ENCODE measurements around the gene CCDC187.

CCDC187 gene

DNA sequence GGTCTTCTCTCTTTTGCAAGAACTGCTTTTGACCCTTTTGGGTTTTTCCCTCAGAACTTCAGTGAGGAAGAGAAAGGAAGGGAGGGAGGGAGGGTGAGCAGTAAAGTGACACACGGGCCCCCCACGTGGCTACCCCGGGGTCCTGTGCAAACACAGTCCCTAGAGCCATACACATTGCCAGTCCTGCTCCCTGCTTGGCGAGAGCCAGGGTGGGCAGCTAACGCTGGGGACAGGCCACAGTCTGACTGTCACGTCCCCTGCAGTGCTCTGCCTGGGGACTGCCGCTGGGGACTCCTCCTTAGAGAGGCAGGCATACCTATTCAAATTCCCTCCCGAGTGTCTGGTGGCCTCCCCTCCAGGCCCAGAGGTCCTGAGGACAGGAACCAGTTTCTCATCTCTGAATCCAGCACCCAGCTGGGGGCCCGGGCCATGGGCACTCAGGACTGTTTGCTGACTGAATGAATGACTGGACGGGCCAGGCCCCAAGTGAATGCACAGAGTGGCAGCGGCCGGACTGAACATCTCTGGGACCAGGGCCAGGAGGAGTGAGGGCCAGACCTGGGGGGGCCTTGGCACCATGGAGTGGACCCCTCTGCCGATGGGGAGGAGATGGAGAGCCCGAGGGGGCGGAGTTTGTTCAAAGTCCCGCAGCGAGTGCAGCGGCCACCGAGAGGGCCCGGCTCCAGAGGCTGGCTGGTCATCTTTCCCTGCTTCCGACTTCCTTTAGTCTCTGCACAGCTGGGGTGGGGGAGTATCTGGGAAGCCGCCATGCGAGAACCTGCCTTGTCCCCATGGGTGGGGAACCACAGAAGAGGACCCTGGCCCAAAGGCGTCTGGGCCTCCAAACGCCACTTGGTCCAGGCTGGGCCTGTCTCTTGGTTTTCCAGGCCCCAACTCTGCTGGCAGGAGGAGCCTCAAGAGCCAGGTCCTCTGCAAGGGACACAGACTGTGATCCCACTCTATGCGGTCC lies 5.8 kb downstream of the CCDC187 start:
- no peak for DNase-seq (ENCODE audit: low read depth in 1 of 2, low spot score in 1 of 2)

DNA sequence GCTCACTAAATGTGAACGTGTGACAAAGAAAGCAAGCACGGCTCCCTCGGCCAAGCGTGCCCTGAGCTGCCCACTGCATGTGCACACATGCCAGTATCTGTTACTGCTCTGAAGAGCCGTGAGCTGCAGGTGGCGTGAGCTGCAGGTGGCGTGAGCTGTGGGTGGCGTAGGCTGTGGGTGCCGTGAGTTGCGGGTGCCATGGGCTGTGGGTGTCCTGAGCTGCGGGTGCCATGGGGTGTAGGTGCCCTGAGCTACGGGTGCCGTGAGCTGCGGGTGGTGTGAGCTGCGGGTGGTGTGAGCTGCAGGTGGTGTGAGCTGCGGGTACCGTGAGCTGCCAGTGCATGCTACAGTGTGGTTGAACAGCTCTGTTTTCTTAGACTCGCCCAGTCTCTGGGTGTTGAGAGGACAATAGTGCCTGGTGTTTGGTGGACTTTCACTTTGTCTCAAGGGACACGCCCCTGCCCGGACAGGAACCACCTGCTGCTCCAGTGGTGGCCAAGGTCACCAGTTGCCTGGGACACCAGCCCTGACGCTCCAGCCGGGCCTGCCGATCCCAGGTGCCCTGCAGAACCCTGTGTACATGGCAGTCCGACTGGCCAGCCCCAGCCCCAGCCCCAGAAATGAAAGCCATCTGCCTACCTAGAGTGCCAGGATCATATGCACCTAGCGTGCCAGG lies 6.7 kb downstream of the CCDC187 start:
- no peak for DNase-seq (ENCODE audit: low read depth in 1 of 2, low spot score in 1 of 2)

DNA sequence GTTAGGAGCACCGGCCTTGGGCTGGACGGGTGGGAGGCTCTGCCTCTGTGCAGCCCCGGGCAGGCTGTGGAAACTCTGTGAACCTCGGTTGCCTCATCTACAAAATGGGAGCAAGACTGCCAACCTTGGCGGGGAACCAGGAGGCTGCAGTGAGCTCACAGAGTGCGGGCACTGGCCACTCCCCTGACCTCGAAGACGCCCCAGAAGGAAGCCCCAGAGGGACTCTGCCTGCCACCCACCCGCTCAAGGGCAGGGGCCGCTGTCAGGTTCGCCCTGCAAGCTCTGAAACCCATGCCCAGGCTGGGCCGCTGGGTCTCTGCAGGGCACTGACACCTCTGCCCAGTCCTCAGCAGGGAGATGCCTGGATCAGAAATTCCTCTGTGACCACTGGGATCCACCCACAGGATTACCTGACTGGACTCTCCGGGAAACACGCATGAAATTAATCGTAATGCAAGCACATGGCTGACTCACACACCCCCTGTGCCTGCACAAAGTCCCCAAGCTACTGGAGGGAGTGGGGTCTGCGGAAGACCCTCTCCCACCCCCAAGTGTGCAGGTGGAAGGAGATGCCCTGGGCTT lies 7.4 kb downstream of the CCDC187 start:
- DNase-seq (ENCODE audit: low read depth in 1 of 2, low spot score in 1 of 2): no peak

DNA sequence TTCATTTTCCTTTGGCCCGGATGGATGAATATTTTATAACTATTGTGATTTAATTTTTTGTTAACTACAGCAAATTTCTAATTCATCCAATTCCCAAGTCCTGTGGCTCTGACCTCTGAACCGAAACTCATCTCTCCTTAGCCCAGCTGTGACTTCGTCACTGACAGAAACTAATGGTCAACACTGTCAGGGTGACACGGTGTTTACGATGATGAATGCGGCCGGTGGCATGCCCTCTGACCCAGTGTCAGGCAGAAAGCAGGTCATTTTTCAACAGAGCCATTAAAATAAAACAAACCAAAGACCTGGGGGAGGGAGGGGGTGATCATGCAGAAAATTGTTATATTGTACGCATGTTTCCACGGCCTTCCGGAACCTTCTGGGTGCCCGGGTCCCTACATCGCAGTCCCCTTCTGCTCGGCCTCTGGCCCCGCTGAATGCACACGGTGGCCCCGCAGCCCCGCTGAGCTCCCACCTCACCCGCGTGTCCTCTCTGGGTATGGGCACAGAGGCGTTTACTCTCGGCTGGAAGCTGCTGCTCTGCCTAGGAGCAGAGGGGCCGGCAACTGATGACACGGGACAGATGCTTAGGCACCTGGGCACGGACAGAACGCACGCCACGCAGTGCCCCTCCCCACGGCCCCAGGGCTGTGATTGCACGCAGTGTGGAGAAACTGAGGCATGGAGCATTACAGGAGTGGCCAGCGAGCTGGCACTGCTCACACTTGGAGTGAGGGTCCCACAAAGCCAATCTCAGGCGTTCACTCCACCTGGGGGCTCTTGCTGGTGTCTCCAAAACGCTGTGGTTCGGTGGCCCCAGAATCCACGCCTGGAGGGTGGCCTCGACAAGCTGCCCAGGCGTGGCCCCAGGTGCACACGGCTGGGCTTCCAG lies 8.1 kb downstream of the CCDC187 start:
- DNase-seq (ENCODE audit: low read depth in 1 of 2, low spot score in 1 of 2): no peak

DNA sequence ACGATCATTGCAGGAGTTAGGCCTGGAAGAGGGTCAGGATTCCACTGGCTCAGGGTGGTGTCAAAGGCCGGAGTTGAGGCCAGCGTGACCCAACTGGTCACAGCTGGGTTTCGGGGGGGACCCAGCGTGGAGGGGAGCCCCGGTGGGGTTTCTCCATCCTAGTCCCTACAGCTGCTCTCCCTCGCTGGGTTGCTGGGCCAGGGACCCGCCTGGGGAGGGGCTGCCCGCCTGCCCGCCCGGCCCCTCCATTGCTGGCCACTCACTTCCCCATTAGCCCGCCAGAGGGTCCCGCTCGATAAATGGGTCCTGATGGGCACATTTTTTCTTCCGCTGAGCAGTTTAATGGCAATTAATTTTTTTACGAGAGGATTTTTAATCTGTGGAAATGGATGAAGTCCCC lies 8.8 kb downstream of the CCDC187 start:
- no peak for DNase-seq (ENCODE audit: low read depth in 1 of 2, low spot score in 1 of 2)

DNA sequence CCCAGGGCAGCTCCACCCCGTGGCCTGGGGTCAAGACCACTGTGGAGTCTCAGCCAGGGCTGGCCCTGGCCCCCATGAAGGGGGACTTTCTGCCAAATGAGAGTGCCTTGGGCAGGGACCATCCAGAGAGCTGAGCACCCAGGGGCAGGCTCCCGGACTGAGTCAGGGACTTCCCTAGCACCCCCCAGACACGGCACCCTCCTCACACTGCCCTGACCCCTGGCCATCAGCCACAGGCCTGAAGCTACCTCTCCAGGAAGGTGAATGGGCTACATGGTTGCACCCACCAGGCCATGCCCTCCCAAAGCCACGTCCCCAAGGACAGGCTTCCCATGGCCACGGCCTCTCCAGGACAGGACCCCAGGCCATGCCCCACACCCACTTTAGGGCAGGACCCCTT lies 9.5 kb downstream of the CCDC187 start:
- no peak for DNase-seq (ENCODE audit: low read depth in 1 of 2, low spot score in 1 of 2)

DNA sequence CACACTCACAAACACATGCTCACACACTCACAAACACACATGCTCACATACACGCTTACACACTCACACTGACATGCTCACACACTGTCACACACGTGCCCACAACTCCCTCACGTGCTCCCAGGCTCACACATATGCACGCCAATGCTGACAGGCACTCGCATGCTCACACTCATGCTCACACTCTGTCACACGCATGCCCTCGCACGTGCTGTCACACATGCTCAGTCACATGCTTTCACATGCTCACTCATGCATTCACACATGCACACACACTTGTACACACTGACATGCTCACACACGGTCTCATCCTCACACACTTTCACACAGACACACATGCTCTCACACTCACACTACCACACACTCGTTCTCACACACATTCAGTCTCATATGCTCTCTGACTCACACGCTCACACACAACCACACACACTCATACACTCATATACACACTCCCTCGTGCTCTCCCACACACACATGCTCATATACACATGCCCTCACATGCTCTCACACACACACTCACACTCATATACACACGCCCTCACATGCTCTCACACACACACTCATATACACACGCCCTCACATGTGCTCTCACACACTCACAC lies 10.3 kb downstream of the CCDC187 start:
- DNase-seq (ENCODE audit: low read depth in 1 of 2, low spot score in 1 of 2): no peak

DNA sequence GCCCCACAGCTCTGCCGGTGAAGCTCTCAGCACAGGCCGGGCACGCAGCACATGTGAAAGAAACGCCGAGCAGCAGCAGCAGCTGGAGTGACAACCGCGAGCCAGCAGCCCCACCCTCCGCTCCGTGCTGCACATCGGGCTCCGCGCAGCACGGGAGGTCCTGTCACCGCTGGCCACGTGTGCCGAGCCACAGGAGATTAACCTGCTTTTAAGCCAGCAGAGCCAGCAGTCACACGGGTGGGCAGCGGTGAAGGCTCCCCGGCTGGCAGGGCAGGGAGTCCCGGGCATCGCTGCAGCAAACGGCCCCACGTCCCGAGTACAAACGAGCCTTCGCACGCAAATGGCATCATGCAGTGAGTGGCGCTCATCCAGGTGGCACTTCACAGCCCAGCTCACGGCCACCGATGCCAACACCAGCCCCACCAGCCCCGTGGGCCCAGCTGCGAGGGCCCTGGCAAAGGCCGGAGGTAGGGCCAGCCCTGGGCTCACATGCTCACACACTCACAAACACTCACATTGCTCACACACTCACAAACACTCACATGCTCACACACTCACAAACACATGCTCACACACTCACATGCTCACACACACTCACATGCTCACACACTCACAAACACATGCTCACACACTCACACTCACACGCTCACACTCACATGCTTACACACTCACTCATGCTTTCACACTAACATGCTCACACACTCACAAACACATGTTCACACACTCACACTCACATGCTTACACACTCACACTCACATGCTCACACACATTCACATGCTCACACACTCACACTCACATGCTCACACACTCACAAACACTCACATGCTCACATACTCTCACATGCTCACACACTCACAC lies 11.1 kb downstream of the CCDC187 start:
- no peak for DNase-seq (ENCODE audit: low read depth in 1 of 2, low spot score in 1 of 2)

DNA sequence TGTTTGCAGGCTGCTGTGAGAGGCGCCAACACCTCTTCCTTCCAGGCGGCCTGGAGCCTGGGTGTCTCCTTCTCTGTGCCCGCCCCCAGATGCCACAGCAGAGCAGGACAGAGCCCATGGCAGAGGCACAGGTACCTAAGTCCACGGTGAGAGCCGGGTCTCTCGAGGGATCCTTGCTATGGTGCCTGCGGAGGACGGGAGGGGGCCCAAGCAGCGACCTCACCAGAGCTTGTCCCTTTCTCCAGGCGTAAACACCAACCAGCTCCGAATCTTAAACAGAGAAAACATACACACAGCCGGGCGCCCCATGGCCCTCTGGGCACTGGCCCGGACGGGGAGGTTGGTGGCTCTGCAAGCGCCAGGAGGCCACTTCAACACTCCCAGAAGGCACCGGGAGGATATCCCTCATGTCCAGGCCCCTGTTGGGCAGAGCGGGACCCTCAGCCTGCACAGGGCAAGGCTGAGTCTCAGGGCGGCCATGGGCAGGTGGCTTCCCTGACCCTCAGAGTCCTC lies 11.8 kb downstream of the CCDC187 start:
- no peak for DNase-seq (ENCODE audit: low read depth in 1 of 2, low spot score in 1 of 2)

DNA sequence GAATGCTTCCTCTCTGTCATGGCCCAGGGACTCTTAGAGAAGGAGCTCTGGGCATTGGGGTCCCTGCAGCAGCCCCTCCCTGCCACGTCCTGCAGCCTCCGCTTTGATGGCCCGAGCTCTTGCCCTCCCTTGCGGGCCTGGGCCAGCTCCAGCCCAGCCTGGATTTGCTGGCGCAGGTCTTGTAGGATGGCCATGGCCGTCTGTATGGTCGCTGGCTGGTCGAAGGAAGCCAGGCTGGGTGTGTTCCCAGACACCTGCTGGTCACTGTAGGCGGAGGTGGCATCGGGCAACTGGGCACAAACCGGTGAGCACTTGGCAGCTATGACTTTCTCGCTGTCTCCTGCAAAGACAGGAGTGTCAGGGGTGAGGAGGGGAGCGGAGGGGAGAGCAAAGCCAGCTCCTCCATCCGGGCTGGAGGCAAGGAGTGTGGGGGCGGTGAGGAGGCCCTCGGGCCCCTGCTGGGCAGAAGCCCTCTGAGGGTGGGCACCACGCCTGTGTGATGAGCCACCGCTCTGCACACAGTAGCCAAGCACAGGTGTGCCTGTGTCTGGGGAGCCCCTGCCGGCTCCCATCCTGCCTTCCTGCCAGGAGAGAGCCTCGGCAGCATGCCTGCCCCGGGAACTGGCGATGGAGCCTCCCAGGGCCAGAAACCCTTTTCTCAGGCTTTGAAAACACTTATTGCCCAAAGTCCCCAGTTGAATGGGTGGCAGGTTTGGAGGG lies 12.4 kb downstream of the CCDC187 start:
- DNase-seq (ENCODE audit: low read depth in 1 of 2, low spot score in 1 of 2): no peak

DNA sequence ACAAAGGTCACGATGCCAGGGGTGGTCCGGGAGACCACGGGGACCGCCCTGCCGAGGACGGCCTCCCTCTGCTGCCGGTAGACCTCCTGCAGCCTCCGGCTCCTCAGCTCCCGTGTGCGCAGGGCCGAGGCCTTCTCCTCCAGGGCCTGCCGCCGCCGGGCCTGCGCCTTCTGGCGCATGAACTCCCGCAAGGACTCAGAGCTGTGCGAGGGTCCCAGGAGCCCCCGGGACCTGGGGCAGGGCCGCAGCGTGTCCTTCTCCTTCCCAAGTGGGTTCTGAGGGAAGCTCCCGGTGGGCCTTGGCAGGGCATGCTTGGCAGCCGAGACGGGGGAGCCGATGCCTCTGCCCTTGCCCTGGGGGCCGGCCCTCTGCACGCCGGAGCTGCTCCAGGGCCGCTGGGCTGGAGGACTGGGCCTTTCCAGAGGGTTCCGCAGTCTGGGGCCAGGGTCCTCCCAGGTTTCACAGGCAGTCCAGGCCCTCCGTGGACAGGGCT lies 13.3 kb downstream of the CCDC187 start:
- no peak for DNase-seq (ENCODE audit: low read depth in 1 of 2, low spot score in 1 of 2)

DNA sequence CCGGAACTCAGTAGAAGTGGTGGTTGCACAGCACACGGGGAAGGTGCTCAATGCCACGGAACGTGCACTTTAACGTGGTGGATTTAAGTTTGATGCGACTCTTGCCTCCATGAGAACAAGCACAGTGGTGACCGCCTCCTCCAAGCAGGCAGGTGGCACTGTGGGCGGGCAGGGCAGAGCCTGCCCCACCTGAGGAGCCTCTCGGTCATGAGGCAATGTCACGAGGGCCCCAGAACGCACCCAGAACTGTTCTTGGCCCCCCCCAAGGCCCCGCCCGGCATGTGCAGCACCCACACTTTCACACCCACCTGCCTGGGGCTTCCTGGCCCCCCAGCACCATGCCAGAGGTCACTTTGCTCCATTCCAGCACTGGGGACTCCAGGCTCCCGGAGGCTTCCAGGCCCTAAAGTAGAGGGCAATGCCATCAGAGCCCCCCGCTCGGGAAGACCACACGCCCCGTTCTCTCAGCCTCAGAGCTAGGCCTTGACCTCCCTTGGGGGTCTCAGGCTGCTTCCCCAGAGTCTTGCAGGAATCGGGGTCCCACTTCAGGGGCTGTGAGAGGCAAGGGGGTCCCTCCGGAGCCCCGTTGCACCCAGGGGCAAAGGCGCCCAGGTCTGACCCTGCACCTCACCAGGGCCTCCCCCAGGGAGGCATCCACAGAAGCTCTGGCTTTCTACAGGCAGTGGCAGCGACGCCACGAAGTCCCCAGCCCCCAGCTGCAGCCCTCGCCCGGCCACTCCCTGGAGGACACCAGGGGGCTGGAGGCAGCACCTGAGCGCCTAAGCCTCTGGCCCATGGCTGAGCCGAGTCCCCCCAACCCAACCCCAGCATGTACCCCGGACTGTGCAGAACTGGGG lies 14.0 kb downstream of the CCDC187 start:
- DNase-seq (ENCODE audit: low read depth in 1 of 2, low spot score in 1 of 2): no peak

DNA sequence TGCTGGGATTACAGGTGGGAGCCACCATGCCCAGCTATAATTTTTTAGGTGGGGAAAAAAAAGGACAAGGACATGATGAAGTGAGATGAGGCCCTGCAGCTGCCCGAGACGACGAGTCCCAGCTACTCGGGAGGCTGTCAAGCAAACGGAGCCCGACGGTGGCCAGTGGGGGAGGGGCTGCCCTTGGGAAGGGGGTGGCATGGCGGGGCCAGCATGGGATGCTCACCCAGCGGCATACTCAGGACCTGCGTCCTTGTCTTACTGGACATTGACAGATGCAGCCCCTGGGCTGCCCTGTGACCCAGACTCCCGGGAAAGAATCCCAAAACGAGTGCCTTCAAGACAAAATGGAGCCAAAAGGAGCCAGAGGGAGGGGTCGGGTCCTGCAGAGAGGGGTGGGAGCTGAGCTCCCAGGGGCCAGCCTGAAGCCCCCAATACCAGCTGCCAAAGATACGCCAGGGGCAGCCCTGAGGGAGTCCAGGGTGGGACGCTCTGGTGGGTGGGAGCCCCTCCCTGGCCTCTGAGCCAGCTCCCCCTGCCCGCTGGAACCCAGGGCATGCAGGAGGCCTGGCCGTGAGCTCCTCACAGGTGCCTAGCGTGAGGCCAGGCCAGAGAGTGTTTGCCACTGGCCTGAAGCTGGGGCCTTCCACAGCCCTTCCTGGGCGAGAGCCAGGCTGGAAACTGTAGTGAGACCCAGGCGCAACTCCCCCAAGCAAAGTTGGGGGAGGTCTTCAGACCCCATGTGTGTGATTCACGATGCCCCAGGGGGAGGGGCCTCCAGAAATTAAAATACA lies 15.7 kb downstream of the CCDC187 start:
- no peak for DNase-seq (ENCODE audit: low read depth in 1 of 2, low spot score in 1 of 2)

DNA sequence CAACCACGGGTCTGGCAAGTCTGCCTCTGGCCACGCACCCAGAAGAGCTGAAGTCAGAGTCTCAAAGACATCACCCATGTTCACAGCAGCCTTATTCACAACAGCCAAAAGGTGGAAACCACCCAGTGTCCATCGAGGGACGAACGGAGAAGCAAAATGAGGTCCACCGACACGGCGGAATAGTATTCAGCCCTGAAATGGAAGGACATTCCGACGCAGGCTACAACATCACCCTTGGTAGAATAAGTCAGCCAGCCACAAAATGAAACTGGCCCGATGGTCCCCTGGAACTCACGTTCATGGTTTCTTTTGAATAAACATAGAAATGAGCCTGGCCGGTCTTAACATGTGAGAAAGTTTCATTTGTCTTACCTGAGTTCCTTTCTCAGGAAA lies 16.9 kb downstream of the CCDC187 start:
- DNase-seq (ENCODE audit: low read depth in 1 of 2, low spot score in 1 of 2): no peak

DNA sequence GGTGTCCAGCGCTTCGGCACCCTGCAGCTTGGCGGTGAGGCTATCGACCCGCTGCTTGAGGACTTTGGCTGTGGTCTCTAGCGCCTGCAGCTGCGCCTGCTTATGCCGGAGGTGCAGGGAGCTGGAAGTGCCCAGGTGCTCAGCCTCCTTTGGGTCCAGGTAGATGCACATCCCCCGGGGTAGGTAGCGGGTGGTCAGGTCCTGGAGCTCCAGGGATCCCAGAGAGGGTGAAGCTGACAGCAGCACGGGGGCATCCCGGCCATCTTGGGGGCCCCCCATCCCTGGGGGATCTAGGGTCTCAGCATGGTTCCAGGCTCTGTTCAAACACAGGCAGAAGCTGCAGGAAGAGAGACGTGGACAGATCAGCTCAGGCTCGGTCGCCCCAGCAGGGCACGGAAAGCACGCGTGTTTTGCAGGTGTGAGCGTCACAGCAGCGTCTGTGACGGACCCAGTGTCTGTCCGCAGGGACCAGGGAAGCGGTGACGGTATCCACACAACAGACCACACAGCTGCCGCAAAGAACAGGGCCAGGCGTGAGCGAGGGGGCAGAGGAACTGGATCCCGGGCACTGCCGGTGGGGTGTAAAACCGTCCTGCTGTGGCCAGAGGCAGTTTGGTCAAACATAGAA lies 17.4 kb downstream of the CCDC187 start:
- DNase-seq (ENCODE audit: low read depth in 1 of 2, low spot score in 1 of 2): no peak

DNA sequence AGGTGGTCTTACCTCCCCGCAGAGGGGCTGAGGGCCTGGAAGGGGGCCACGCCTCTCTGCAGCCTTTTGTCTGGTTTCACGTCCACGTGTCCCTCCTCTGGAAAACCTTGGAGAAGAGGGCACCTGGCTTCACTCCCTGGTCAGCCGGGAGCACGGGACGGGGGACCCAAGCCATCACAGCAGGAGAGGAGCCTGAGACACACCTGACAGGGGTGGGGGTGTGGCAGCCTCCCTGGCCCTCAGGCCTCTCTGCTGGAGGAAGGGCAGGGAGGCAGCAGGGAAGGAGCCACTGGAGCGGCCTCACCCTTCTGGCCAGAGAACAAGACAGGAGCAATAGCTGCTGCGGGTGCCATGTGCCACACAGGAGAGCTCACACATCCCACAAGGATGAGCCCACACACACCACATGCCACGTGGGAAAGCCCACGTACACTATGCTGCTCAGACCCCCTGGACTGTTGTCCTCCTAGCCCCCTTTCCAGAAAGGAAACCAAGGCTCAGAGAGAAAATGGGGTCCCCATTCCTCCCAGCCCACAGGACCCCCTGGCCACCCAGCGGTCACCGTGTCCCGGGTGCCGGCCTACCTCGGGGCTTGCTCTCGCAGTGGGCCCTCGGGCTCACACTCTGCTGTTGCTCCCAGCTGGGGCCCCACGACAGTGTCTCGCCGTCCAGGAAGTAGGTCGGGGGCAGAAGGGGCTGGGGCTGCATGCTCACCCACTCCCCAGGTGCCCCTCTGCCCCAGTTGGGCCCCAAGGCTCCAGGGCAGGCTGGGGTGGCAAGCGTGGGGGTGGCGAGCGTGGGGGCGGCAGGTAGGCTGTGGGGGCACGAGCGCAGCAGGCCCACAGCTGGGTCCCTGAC lies 18.2 kb downstream of the CCDC187 start:
- no peak for DNase-seq (ENCODE audit: low read depth in 1 of 2, low spot score in 1 of 2)
